GM18505 (cell line): ENCODE results near the gene CRNN.

ENCODE experiments used
- ATAC-seq: cut with Tn5 transposase; IDR thresholded peaks from one replicate; pipeline ENCODE4 v1.9.1; 2021; ENCODE audit not compliant: unreplicated experiment
- POLR2A ChIP-seq: IDR thresholded peaks from 4 replicates; pipeline ENCODE4 v1.6.1; 2011; ENCODE audit warnings: borderline replicate concordance; ENCODE audit not compliant: insufficient read depth, insufficient read length; ENCODE audit errors: extremely low read depth

CRNN gene

DNA sequence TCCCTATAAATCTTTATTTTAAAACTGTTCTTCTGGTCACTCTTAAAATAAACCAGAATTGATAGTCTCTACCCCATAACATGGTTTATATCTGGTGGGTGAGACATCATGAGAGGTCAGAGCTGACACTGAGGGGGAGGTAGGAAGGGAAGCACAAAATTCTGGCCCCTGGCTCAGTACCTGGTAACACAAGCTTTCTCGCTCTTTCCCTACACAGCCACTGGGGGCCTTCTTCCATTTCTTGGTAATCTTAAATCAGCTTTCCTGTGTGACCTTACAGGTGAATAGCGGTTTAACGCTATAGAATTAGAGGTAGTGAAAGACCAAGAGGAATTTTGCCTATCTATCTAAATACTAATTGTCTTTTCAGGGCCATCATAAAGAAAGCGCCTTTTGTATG lies 5.4 kb downstream of the CRNN start:
- TF ChIP-seq POLR2A = no peak
- ATAC-seq = no peak

DNA sequence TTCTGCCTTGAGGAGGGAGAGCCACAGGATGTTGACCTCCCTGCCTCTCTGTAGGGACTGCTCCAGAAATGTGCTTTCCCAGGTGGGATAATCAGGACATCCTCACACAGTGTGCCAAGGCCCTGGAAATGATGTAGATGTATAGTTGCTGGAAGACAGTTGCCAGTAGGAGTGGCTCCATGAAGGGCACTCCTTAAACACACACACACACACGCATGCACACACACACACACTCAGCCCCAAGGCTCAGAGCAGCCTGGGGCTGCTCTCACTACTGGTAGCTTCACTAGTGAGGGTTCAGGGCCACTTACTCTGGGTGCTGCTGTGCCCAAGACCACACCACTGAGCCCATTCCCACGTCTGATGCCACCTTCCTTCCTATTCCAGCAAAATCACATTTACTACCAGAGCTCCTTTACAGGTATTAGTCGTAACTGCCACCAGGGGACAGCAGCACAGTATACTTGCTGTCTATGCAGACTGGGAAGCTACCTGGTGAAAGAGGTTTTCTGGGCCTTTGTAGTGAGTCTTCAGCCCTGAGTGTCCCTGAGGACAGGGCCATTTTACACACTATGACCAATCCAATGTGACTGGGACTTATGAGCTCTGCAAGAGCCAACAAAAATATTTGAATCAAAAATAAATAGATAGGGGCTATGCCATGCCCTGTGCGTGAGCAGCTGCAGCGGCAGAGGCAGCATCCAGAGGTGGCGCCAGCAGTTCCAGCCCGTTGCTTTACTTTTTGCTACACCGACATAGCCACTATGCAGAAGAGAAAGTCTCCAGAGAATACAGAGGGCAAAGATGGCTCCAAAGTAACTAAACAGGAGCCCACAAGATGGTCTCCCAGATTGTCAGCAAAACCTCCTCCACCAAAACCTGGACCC lies 15.0 kb downstream of the CRNN start:
- no peak for ATAC-seq
- TF ChIP-seq POLR2A = no peak

GRCh38 chr1:152397474-152397873 lies 16.6 kb downstream of the CRNN start:
- TF ChIP-seq POLR2A = no peak
- ATAC-seq = no peak

DNA sequence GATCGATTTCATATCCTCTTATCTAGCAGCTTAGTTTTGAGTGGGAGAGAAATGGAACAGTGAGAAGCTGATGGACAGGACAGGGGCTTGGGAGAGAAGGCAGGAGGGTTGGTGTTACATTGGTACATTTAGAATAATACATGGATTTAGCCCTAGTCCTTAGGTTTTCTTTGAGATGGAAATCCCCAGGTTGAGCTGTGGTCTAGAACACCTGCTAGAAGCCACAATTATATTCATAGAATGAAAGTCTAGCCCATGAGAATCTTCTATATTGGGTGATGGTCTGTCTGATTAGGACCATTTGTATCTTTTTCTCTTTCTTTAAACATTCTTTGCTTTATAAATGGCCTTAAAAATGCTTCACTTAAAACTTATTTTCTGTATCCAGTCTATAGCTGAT lies 19.9 kb downstream of the CRNN start:
- no peak for TF ChIP-seq POLR2A
- ATAC-seq = no peak

- TF ChIP-seq POLR2A = no peak
Observed at GRCh38 chr1:152392909-152393308, 21.2 kb downstream of the CRNN start.

GRCh38 chr1:152388889-152389288 lies 25.2 kb downstream of the CRNN start:
- no peak for ATAC-seq
- TF ChIP-seq POLR2A = no peak

More at GRCh38 chr1:152392909-152393308, 21.2 kb downstream of the CRNN start:
- ATAC-seq = no peak

- no peak for TF ChIP-seq POLR2A
- ATAC-seq = no peak
Observed at GRCh38 chr1:152386940-152387339, 27.1 kb downstream of the CRNN start.

- ATAC-seq = no peak
- TF ChIP-seq POLR2A = no peak
Observed at GRCh38 chr1:152380932-152381331, 33.1 kb downstream of the CRNN start.

DNA sequence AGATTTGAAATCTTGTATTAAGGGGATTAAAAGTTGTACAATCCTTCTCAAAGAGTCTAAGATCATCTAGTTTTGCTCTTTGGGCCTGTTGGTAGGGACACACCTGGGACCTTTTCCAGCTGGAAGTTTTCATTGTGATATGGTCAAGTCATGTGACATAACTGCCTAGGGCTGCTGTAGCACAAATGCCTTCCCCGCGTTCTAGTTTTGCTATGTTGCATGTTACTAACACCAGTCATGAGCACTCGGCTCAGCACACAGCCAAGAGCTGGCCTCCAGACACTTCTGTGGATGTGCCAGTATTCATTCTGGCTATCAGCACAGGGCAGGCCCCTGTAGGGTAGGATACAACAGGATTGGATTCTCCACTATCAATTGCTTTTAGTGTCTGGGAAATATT lies 39.6 kb downstream of the CRNN start:
- ATAC-seq = no peak
- TF ChIP-seq POLR2A = no peak

DNA sequence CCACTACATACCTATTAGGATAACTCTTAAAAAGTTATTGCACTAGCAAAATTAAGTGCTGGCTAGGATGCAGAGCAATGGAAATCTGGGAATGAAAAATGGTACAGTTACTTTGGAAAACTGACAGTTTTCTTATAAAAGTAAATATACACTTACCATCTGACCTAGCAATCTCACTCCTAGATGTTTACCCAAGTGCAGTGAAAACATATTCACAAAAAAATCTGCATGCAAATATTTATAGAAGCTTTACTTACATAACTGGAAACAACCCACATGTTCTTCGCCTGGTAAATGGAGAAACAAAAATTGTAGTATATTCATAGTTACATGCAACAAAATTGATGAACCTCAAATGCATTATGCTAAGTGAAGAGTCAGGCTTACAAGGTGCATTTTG lies 41.4 kb downstream of the CRNN start:
- ATAC-seq = no peak
- no peak for TF ChIP-seq POLR2A

- no peak for TF ChIP-seq POLR2A
- ATAC-seq = no peak
Observed at GRCh38 chr1:152367436-152367835, 46.6 kb downstream of the CRNN start.

- no peak for ATAC-seq
- no peak for TF ChIP-seq POLR2A
Observed at GRCh38 chr1:152359906-152360305, 54.2 kb downstream of the CRNN start, which contains the start of gene FLG2. Gene FLG2, minus strand, starts transcription at chr1:152360006. Its CDS starts 1,122 bp downstream, at chr1:152358884.
